CD8-positive, alpha-beta memory T cell (primary cell): ENCODE data around the gene PRICKLE2. TPM values are rescaled to one million over a fixed set of nuclear protein-coding genes. Genes with fewer than 3 reads are reported as not detected.

Experiments
- CTCF ChIA-PET: fragments of 350-600 bp; sonication (Branson Sonifier 250); formaldehyde crosslinking; loops from one replicate; lab custom pipeline; 2021; ENCODE audit warnings: antibody characterized with exemption; lab: Charles Lee
- POLR2A ChIA-PET: fragments of 350-600 bp; sonication (Branson Sonifier 250); formaldehyde crosslinking; loops from one replicate; lab custom pipeline; 2021; ENCODE audit warnings: antibody characterized with exemption; lab: Charles Lee
- DNase-seq, 5 donors: peaks; one replicate each; pipeline versions ENCODE4 v3.0.0 to v3.0.0-alpha.2; 2020 to 2022; ENCODE audit warnings: mixed read lengths in 1 of 5
- H3K27ac ChIP-seq: one replicate; pipeline ENCODE4 v1.7.0; 2013; ENCODE audit warnings: low read depth, mild to moderate bottlenecking, low read length, moderate library complexity
- H3K27me3 ChIP-seq: 2 replicates; pipeline ENCODE4 v1.7.0; 2013; ENCODE audit warnings: low read length, mild to moderate bottlenecking; ENCODE audit not compliant: insufficient read depth, poor library complexity, severe bottlenecking
- H3K36me3 ChIP-seq: 2 replicates; pipeline ENCODE4 v1.7.0; 2013; ENCODE audit warnings: mild to moderate bottlenecking, low read length, moderate library complexity; ENCODE audit not compliant: insufficient read depth
- H3K4me1 ChIP-seq: 2 replicates; pipeline ENCODE4 v1.7.0; 2013; ENCODE audit warnings: mild to moderate bottlenecking, low read length, moderate library complexity; ENCODE audit not compliant: insufficient read depth
- H3K4me3 ChIP-seq: 2 replicates; pipeline ENCODE4 v1.7.0; 2013; ENCODE audit warnings: mild to moderate bottlenecking, low read length
- H3K9me3 ChIP-seq: 2 replicates; pipeline ENCODE4 v1.7.0; 2013; ENCODE audit warnings: mild to moderate bottlenecking, low read length
- H3K27ac Mint-ChIP-seq, 8 donors: one replicate each; pipeline ENCODE4 v1.8.0; 2020 to 2021; ENCODE audit warnings: mixed read lengths in 8 of 8, mild to moderate bottlenecking in 6 of 8, inconsistent platforms in 3 of 8, moderate library complexity in 3 of 8
- H3K27me3 Mint-ChIP-seq, 2 donors: one replicate each; pipeline ENCODE4 v1.8.0; 2020 to 2021; ENCODE audit warnings: mixed read lengths in 2 of 2, mild to moderate bottlenecking in 1 of 2, moderate library complexity in 1 of 2
- H3K36me3 Mint-ChIP-seq, 3 donors: one replicate each; pipeline ENCODE4 v1.8.0; 2020 to 2021; ENCODE audit warnings: mixed read lengths in 3 of 3, inconsistent platforms in 1 of 3, mild to moderate bottlenecking in 1 of 3
- H3K4me1 Mint-ChIP-seq, 3 donors: one replicate each; pipeline ENCODE4 v1.8.0; 2020 to 2021; ENCODE audit warnings: mixed read lengths in 3 of 3, inconsistent platforms in 1 of 3, mild to moderate bottlenecking in 1 of 3
- H3K4me3 Mint-ChIP-seq, 7 donors: one replicate each; pipeline ENCODE4 v1.8.0; 2020 to 2021; ENCODE audit warnings: mixed read lengths in 7 of 7, mild to moderate bottlenecking in 6 of 7, moderate library complexity in 4 of 7, inconsistent platforms in 2 of 7
- H3K9me3 Mint-ChIP-seq, 5 donors: one replicate each; pipeline ENCODE4 v1.8.0; 2020 to 2022; ENCODE audit warnings: mixed read lengths in 5 of 5, mild to moderate bottlenecking in 3 of 5, moderate library complexity in 2 of 5, inconsistent platforms in 1 of 5
- polyA plus RNA-seq: library from polyadenylated mRNA; unstranded; fragments of 300-500 nt; fragmentation: Illumina TruSeq; gene quantifications from one replicate; pipeline ENCODE4 v1.2.3, GENCODE V29; 2021
- total RNA-seq, 2 experiments: library from RNA; stranded (reverse); gene quantifications; one replicate each; pipeline ENCODE4 v1.2.3, GENCODE V29; 2021

Gene PRICKLE2
- total and polyA plus RNA-seq, 3 experiments from 2014 or later: not detected

GRCh38 chr3:64203216-64203615 is 22.1 kb downstream of the PRICKLE2 start:
- no peak for DNase-seq
- ChIA-PET CTCF (no interaction called here), POLR2A (interaction anchor here (0.5 kb wide), 1 partner anchor 9 kb away, joined by 6 read pairs; no protein-coding TSS in a partner anchor)
- no peaks in the 10 kb centered on the region for H3K36me3 Mint-ChIP-seq
- peaks cover 7 to 17% of the 10 kb centered on the region in 2 donors for H3K27me3 Mint-ChIP-seq
- H3K9me3 Mint-ChIP-seq: peaks cover 0 to 3% (median 0%) of the 10 kb centered on the region in 5 donors
- Histone ChIP-seq H3K36me3 (no peaks in the 10 kb centered on the region), H3K27ac (no peak overlapping the region), H3K4me1 (no peaks in the 10 kb centered on the region), H3K27me3 (no peaks in the 10 kb centered on the region), H3K4me3 (no peak overlapping the region), H3K9me3 (no peaks in the 10 kb centered on the region)
- H3K27ac Mint-ChIP-seq: no peak overlapping the region
- no peak overlapping the region for H3K4me3 Mint-ChIP-seq
- no peaks in the 10 kb centered on the region for H3K4me1 Mint-ChIP-seq

- no peaks in the 10 kb centered on the region for H3K4me1 ChIP-seq
Measured at GRCh38 chr3:64199932-64200331, 25.3 kb downstream of the PRICKLE2 start.

GRCh38 chr3:64196236-64196929 is 28.9 kb downstream of the PRICKLE2 start:
- Mint-ChIP-seq H3K4me3 (no peak overlapping the region), H3K9me3 (peaks cover 0 to 10% (median 2%) of the 10 kb centered on the region in 5 donors), H3K27me3 (no peaks in the 10 kb centered on the region), H3K4me1 (no peaks in the 10 kb centered on the region), H3K27ac (no peak overlapping the region), H3K36me3 (no peaks in the 10 kb centered on the region)
- Histone ChIP-seq H3K4me1 (no peaks in the 10 kb centered on the region), H3K27ac (no peak overlapping the region), H3K9me3 (no peaks in the 10 kb centered on the region), H3K4me3 (no peak overlapping the region), H3K36me3 (no peaks in the 10 kb centered on the region), H3K27me3 (no peaks in the 10 kb centered on the region)
- CTCF ChIA-PET: no interaction called here
- DNase-seq: no peak
- POLR2A ChIA-PET: no interaction called here

More at GRCh38 chr3:64199932-64200331, 25.3 kb downstream of the PRICKLE2 start:
- H3K4me3 ChIP-seq: no peak overlapping the region
- Mint-ChIP-seq H3K9me3 (peaks cover 0 to 5% (median 2%) of the 10 kb centered on the region in 5 donors), H3K4me1 (no peaks in the 10 kb centered on the region), H3K27me3 (peaks cover 4 to 13% of the 10 kb centered on the region in 2 donors), H3K27ac (no peak overlapping the region), H3K4me3 (no peak overlapping the region), H3K36me3 (no peaks in the 10 kb centered on the region)
- DNase-seq: no peak
- ChIA-PET CTCF (no interaction called here), POLR2A (no interaction called here)
- H3K9me3 ChIP-seq: no peaks in the 10 kb centered on the region
- no peaks in the 10 kb centered on the region for H3K27me3 ChIP-seq
- H3K36me3 ChIP-seq: no peaks in the 10 kb centered on the region
- no peak overlapping the region for H3K27ac ChIP-seq

DNA sequence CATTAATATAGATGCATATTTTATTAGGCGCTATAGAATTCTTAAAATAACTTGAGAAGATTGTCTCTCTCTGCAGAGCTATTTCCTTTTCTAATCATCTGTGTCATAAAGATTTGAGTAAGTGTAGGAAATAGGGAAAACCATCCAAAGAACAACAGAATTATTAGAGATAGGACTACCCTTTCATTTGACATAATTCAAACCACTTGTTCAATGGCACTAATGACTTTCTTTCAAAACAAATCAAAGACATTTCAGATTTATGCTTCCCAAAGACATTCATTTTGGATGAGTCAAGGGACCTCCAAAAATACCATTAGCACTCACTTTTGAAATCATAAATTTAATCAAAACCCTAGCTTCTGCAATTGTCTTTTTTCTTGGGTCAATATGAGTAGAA is 29.5 kb downstream of the PRICKLE2 start:
- Histone ChIP-seq H3K27me3 (no peaks in the 10 kb centered on the region), H3K27ac (no peak overlapping the region), H3K4me3 (no peak overlapping the region), H3K36me3 (no peaks in the 10 kb centered on the region), H3K4me1 (no peaks in the 10 kb centered on the region), H3K9me3 (no peaks in the 10 kb centered on the region)
- no peak for DNase-seq
- ChIA-PET POLR2A (no interaction called here), CTCF (no interaction called here)
- no peaks in the 10 kb centered on the region for H3K4me1 Mint-ChIP-seq
- no peak overlapping the region for H3K4me3 Mint-ChIP-seq
- peaks cover 0 to 10% (median 0%) of the 10 kb centered on the region in 5 donors for H3K9me3 Mint-ChIP-seq
- no peaks in the 10 kb centered on the region for H3K36me3 Mint-ChIP-seq
- H3K27ac Mint-ChIP-seq: no peak overlapping the region
- no peaks in the 10 kb centered on the region for H3K27me3 Mint-ChIP-seq

DNA sequence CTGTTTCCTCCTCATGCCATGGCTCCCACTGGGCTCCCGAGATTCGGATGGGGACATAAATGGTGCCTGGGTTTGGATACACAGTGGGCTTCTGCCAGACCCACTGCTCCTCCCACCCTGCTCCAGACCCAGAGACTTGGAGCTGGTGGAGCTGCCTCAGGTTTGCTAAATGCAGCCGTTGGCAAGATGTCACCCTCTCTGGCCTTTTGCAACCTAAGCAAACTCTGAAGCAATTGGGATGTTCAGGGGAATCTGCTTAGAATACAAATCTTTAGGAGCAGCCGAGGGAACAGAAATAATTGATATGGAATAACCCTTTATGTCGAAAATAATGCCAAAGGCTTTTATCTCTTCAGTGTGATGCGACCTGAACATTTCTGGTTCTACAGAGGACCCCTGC is 33.4 kb downstream of the PRICKLE2 start:
- H3K27ac Mint-ChIP-seq: no peak overlapping the region
- Histone ChIP-seq H3K9me3 (no peaks in the 10 kb centered on the region), H3K36me3 (no peaks in the 10 kb centered on the region), H3K27ac (no peak overlapping the region), H3K27me3 (no peaks in the 10 kb centered on the region), H3K4me3 (no peak overlapping the region), H3K4me1 (no peaks in the 10 kb centered on the region)
- CTCF ChIA-PET: no interaction called here
- no peak for DNase-seq
- H3K4me3 Mint-ChIP-seq: no peak overlapping the region
- peaks cover 0 to 6% (median 2%) of the 10 kb centered on the region in 5 donors for H3K9me3 Mint-ChIP-seq
- no peaks in the 10 kb centered on the region for H3K27me3 Mint-ChIP-seq
- H3K4me1 Mint-ChIP-seq: no peaks in the 10 kb centered on the region
- no peaks in the 10 kb centered on the region for H3K36me3 Mint-ChIP-seq
- POLR2A ChIA-PET: no interaction called here

- H3K4me1 Mint-ChIP-seq: no peaks in the 10 kb centered on the region
- DNase-seq: no peak
Measured at GRCh38 chr3:64190517-64191515, 34.5 kb downstream of the PRICKLE2 start.

DNA sequence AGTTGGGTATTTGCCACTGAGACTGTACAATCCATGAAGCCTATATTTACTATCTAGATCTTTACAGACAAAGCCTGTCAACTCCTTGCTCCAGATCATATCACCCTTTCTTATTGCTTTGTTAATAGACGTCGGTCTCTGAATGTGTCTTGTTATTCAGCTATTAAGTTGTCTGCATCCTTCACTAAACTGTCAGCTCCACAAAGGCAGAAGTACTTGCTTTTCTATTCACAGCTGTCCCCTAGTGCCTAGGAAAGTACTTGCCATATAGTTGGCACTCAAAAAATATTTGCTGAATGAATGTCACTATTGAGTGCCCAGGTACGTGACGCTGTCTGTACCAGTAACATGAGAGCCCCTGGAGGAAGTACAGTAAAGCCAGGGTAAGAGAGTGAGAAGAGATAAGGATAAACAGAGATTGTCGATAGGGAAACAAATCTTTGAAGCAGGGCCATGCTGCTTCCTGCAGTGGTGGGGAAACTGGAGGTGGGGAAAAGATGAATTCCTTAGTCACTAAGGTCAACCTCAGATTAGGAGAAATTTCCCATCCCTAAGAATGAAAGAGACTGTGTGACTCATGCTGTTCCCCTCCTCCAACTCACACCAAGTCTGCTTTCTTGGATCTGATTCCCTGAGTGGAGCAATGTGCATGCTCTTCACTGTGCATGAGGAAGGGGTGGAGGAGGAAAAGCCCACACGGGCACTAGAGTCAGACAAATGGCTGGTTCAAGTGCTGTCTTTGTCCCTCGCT is 36.3 kb downstream of the PRICKLE2 start:
- DNase-seq: no peak
- Mint-ChIP-seq H3K27me3 (no peaks in the 10 kb centered on the region), H3K27ac (no peak overlapping the region), H3K4me3 (no peak overlapping the region), H3K9me3 (peaks cover 0 to 3% (median 3%) of the 10 kb centered on the region in 5 donors), H3K4me1 (no peaks in the 10 kb centered on the region), H3K36me3 (no peaks in the 10 kb centered on the region)
- Histone ChIP-seq H3K4me1 (no peaks in the 10 kb centered on the region), H3K9me3 (no peaks in the 10 kb centered on the region), H3K36me3 (no peaks in the 10 kb centered on the region), H3K27ac (no peak overlapping the region), H3K4me3 (no peak overlapping the region), H3K27me3 (no peaks in the 10 kb centered on the region)
- ChIA-PET POLR2A (no interaction called here), CTCF (no interaction called here)

More at GRCh38 chr3:64190517-64191515, 34.5 kb downstream of the PRICKLE2 start:
- Histone ChIP-seq H3K36me3 (no peaks in the 10 kb centered on the region), H3K4me1 (no peaks in the 10 kb centered on the region), H3K4me3 (no peak overlapping the region), H3K27me3 (no peaks in the 10 kb centered on the region), H3K9me3 (no peaks in the 10 kb centered on the region), H3K27ac (no peak overlapping the region)
- Mint-ChIP-seq H3K4me3 (no peak overlapping the region), H3K27me3 (no peaks in the 10 kb centered on the region), H3K9me3 (peaks cover 0 to 6% (median 3%) of the 10 kb centered on the region in 5 donors), H3K27ac (no peak overlapping the region), H3K36me3 (no peaks in the 10 kb centered on the region)
- ChIA-PET POLR2A (no interaction called here), CTCF (no interaction called here)
